ENCODE results near the gene SLC25A10.

The SLC25A10 gene

GRCh38 chr17:81719410-81720266, 7.6 kb downstream of the SLC25A10 start:
- no peak overlapping the region for H3K9ac ChIP-seq
- peaks cover 7% of the 10 kb centered on the region; the same call in 1 of the 2 replicates for H3K79me2 ChIP-seq (ENCODE audit: insufficient read depth, low read depth)
- peaks cover 18% of the 10 kb centered on the region for H3K4me1 ChIP-seq (ENCODE audit: low read depth, poor library complexity, severe bottlenecking)
- H2AFZ ChIP-seq (ENCODE audit: low read depth), result no peak overlapping the region
- no peaks in the 10 kb centered on the region for H3K27me3 ChIP-seq (ENCODE audit: insufficient read depth, low read depth)
- no peak overlapping the region for H3K4me2 ChIP-seq
- no peak for TF ChIP-seq CTCF (conservative IDR thresholded peaks at IDR 0.05; ENCODE audit: low read depth, low read length)
- H4K20me1 ChIP-seq (ENCODE audit: insufficient read depth), result no peaks in the 10 kb centered on the region
- H3K27ac ChIP-seq, result no peak overlapping the region
- no peak overlapping the region for H3K4me3 ChIP-seq (IDR thresholded peaks at IDR 0.05; ENCODE audit: insufficient read depth, low read depth, low read length)
- peaks cover 7% of the 10 kb centered on the region; the same call in 1 of the 2 replicates for H3K36me3 ChIP-seq (ENCODE audit: insufficient read depth)

- no peak overlapping the region for H3K9ac ChIP-seq
- no peak for TF ChIP-seq CTCF (conservative IDR thresholded peaks at IDR 0.05; ENCODE audit: low read depth, low read length)
Observed at GRCh38 chr17:81720267-81721071, 8.4 kb downstream of the SLC25A10 start.

GRCh38 chr17:81722184-81723120, 10.4 kb downstream of the SLC25A10 start:
- H3K27ac ChIP-seq, result peak overlapping the region; percentile 4; the same call in 1 of the 2 replicates
- peaks cover 7% of the 10 kb centered on the region; the same call in 1 of the 2 replicates for H3K36me3 ChIP-seq (ENCODE audit: insufficient read depth)
- peaks cover 18% of the 10 kb centered on the region for H3K4me1 ChIP-seq (ENCODE audit: low read depth, poor library complexity, severe bottlenecking)
- no peak overlapping the region; the same call in 1 of the 2 replicates for H3K9ac ChIP-seq
- peak overlapping the region; percentile 27; the same call in 1 of the 2 replicates for H3K4me2 ChIP-seq
- no peak overlapping the region for H3K4me3 ChIP-seq (IDR thresholded peaks at IDR 0.05; ENCODE audit: insufficient read depth, low read depth, low read length)
- no peaks in the 10 kb centered on the region for H3K79me2 ChIP-seq (ENCODE audit: insufficient read depth, low read depth)
- TF ChIP-seq CTCF (conservative IDR thresholded peaks at IDR 0.05; ENCODE audit: low read depth, low read length), result no peak
- no peak overlapping the region for H2AFZ ChIP-seq (ENCODE audit: low read depth)
- no peaks in the 10 kb centered on the region for H4K20me1 ChIP-seq (ENCODE audit: insufficient read depth)
- H3K27me3 ChIP-seq (ENCODE audit: insufficient read depth, low read depth), result no peaks in the 10 kb centered on the region; the same call in 1 of the 2 replicates

More at GRCh38 chr17:81720267-81721071, 8.4 kb downstream of the SLC25A10 start:
- no peak overlapping the region for H3K4me3 ChIP-seq (IDR thresholded peaks at IDR 0.05; ENCODE audit: insufficient read depth, low read depth, low read length)
- H3K27ac ChIP-seq, result no peak overlapping the region
- H3K4me2 ChIP-seq, result no peak overlapping the region
- no peak overlapping the region for H2AFZ ChIP-seq (ENCODE audit: low read depth)
- peaks cover 7% of the 10 kb centered on the region; the same call in 1 of the 2 replicates for H3K36me3 ChIP-seq (ENCODE audit: insufficient read depth)
- no peaks in the 10 kb centered on the region for H4K20me1 ChIP-seq (ENCODE audit: insufficient read depth)
- peaks cover 18% of the 10 kb centered on the region for H3K4me1 ChIP-seq (ENCODE audit: low read depth, poor library complexity, severe bottlenecking)
- no peaks in the 10 kb centered on the region; the same call in 1 of the 2 replicates for H3K27me3 ChIP-seq (ENCODE audit: insufficient read depth, low read depth)
- H3K79me2 ChIP-seq (ENCODE audit: insufficient read depth, low read depth), result no peaks in the 10 kb centered on the region
